Measurements from ENCODE around the gene CBR4. TPM values are rescaled to one million over a fixed set of nuclear protein-coding genes. Genes with fewer than 3 reads are reported as not detected.
"Not testable (repeated sequence)": the region's sequence is repeated elsewhere in the genome, so short reads cannot be mapped to it uniquely, and the experiment has no call there.

The CBR4 gene
- total RNA-seq, 1 donor: 3.1 TPM

GRCh38 chr4:168981460-168981859, 28.6 kb downstream of the CBR4 start:
- Histone ChIP-seq H3K27me3 (ENCODE audit: insufficient read depth, low read length) (no peaks in the 10 kb centered on the region), H3K4me1 (ENCODE audit: insufficient read depth, low read length) (no peaks in the 10 kb centered on the region), H3K9me3 (ENCODE audit: low read depth, low read length) (peaks cover 28% of the 10 kb centered on the region), H3K4me3 (ENCODE audit: low read length) (no peak overlapping the region)

GRCh38 chr4:168979338-168979737, 30.7 kb downstream of the CBR4 start:
- no peaks in the 10 kb centered on the region for H3K27me3 ChIP-seq (ENCODE audit: insufficient read depth, low read length)
- H3K9me3 ChIP-seq (ENCODE audit: low read depth, low read length): peaks cover 32% of the 10 kb centered on the region
- H3K4me1 ChIP-seq (ENCODE audit: insufficient read depth, low read length): no peaks in the 10 kb centered on the region
- H3K4me3 ChIP-seq (ENCODE audit: low read length): no peak overlapping the region

DNA sequence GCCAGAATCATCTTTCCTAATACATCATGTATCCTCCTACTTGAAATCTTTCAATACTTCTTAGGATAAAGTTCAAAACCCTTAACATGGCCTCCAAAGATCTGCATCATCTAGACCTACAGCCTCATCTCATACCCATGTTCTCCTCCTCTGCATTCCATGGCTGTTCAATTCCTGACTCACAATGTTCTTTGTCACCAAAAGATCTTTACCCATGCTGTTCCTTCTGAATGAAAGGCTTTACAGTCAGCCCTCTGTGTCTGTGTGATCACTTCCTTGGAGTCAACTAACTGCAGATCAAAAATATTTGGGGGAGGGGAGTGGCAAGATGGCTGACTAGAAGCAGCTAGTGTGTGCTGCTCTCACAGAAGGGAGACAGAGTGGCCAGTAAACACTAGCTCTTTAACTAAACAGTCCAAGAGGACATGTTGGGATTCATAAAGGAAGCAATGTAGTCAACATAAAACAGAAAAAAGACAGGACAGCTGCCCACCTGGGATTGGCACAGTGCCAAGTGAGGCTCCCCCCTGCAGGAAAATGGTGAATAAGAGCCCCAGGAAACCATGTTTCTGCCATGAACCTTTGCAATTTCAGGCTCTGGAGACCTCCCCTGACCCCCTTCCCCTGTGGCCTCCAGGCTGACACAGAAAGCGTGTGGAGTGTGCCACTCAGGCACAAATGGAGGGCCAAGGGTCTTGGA, 31.9 kb downstream of the CBR4 start:
- Histone ChIP-seq H3K4me3 (ENCODE audit: low read length) (no peak overlapping the region), H3K27me3 (ENCODE audit: insufficient read depth, low read length) (no peaks in the 10 kb centered on the region), H3K4me1 (ENCODE audit: insufficient read depth, low read length) (no peaks in the 10 kb centered on the region), H3K9me3 (ENCODE audit: low read depth, low read length) (peaks cover 32% of the 10 kb centered on the region)

DNA sequence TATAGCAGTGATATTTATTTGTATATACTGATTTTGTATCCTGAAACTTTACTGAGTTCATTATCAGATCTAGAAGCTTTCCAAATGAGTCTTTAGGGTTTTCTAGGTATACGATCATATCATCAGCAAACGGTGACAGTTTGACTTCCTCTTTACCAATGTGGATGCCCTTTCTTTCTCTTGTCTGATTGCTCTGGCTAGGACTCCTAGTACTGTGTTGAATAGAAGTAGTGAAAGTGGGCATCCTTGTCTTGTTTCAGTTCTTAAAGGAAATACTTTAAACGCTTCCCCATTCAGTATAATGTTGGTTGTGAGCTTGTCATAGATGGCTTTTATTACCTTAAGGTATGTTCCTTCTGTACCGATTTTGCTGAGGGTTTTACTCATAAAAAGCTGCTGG, 37.5 kb downstream of the CBR4 start:
- H3K9me3 ChIP-seq (ENCODE audit: low read depth, low read length): peaks cover 27% of the 10 kb centered on the region
- no peaks in the 10 kb centered on the region for H3K4me1 ChIP-seq (ENCODE audit: insufficient read depth, low read length)
- no peaks in the 10 kb centered on the region for H3K27me3 ChIP-seq (ENCODE audit: insufficient read depth, low read length)
- no peak overlapping the region for H3K4me3 ChIP-seq (ENCODE audit: low read length)

GRCh38 chr4:168960716-168961115, 49.3 kb downstream of the CBR4 start:
- no peak overlapping the region for H3K4me3 ChIP-seq (ENCODE audit: low read length)
- no peaks in the 10 kb centered on the region for H3K4me1 ChIP-seq (ENCODE audit: insufficient read depth, low read length)
- H3K27me3 ChIP-seq (ENCODE audit: insufficient read depth, low read length): no peaks in the 10 kb centered on the region
- no peaks in the 10 kb centered on the region for H3K9me3 ChIP-seq (ENCODE audit: low read depth, low read length)

- Histone ChIP-seq H3K4me1 (ENCODE audit: insufficient read depth, low read length) (no peaks in the 10 kb centered on the region), H3K4me3 (ENCODE audit: low read length) (no peak overlapping the region), H3K27me3 (ENCODE audit: insufficient read depth, low read length) (no peaks in the 10 kb centered on the region), H3K9me3 (ENCODE audit: low read depth, low read length) (no peaks in the 10 kb centered on the region)
These were observed 54.4 kb downstream of the CBR4 start for GRCh38 chr4:168955674-168956073.

GRCh38 chr4:168952821-168953246, 57.2 kb downstream of the CBR4 start:
- not testable (repeated sequence) for H3K4me1 ChIP-seq (ENCODE audit: insufficient read depth, low read length); H3K27me3 ChIP-seq (ENCODE audit: insufficient read depth, low read length); H3K4me3 ChIP-seq (ENCODE audit: low read length); H3K9me3 ChIP-seq (ENCODE audit: low read depth, low read length)

- Histone ChIP-seq H3K4me3 (ENCODE audit: low read length) (no peak overlapping the region), H3K4me1 (ENCODE audit: insufficient read depth, low read length) (no peaks in the 10 kb centered on the region), H3K27me3 (ENCODE audit: insufficient read depth, low read length) (no peaks in the 10 kb centered on the region), H3K9me3 (ENCODE audit: low read depth, low read length) (no peaks in the 10 kb centered on the region)
These were observed 64.8 kb downstream of the CBR4 start for GRCh38 chr4:168945291-168945690.

DNA sequence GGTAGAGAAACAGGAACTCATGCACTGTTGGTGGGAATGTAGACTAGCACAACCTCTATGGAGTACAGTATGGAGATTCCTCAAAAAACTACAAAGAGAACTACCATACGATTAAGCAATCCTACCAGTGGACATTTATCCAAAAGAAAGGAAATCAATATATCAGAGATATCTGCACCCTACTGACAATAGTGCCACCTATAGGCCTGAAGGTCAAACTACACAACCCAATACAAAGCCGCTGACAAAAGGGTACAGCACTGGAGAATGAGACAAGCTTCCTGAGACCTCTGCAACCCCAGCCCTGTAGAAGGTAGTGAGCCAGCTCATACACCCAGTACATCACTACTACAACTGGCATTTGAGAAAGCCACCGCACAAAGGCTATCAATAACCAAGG, 67.1 kb downstream of the CBR4 start:
- H3K9me3 ChIP-seq (ENCODE audit: low read depth, low read length): no peaks in the 10 kb centered on the region
- H3K4me3 ChIP-seq (ENCODE audit: low read length): no peak overlapping the region
- no peaks in the 10 kb centered on the region for H3K4me1 ChIP-seq (ENCODE audit: insufficient read depth, low read length)
- H3K27me3 ChIP-seq (ENCODE audit: insufficient read depth, low read length): no peaks in the 10 kb centered on the region

Data from mononuclear cell (primary cell).